ENCODE measurements around the gene KRT3. TPM values are rescaled to one million over a fixed set of nuclear protein-coding genes. Genes with fewer than 3 reads are reported as not detected.

Gene KRT3
- total RNA-seq, 1 experiment from 2014 or later: not detected

GRCh38 chr12:52813885-52814709 lies 18.2 kb upstream of the KRT3 start, which contains the start of gene KRT4:
Gene KRT4, minus strand, starts transcription at chr12:52814116. Its CDS starts 58 bp downstream, at chr12:52814058.
- DNase-seq (ENCODE audit: low spot score): no peak

GRCh38 chr12:52813203-52813819 lies 17.4 kb upstream of the KRT3 start:
- DNase-seq (ENCODE audit: low spot score): no peak

GRCh38 chr12:52812749-52813148 lies 16.8 kb upstream of the KRT3 start:
- no peak for DNase-seq (ENCODE audit: low spot score)

- DNase-seq (ENCODE audit: low spot score): no peak
Observed at GRCh38 chr12:52812073-52812400, 16.1 kb upstream of the KRT3 start.

- no peak for DNase-seq (ENCODE audit: low spot score)
Observed at GRCh38 chr12:52811191-52812072, 15.5 kb upstream of the KRT3 start.

GRCh38 chr12:52810554-52810953 lies 14.6 kb upstream of the KRT3 start:
- no peak for DNase-seq (ENCODE audit: low spot score)

GRCh38 chr12:52809166-52809565 lies 13.2 kb upstream of the KRT3 start:
- no peak for DNase-seq (ENCODE audit: low spot score)

GRCh38 chr12:52808573-52809160 lies 12.8 kb upstream of the KRT3 start:
- DNase-seq (ENCODE audit: low spot score): no peak

GRCh38 chr12:52807544-52808470 lies 11.9 kb upstream of the KRT3 start:
- no peak for DNase-seq (ENCODE audit: low spot score)

- no peak for DNase-seq (ENCODE audit: low spot score)
Observed at GRCh38 chr12:52806821-52807543, 11.1 kb upstream of the KRT3 start.

- no peak for DNase-seq (ENCODE audit: low spot score)
Observed at GRCh38 chr12:52806169-52806811, 10.4 kb upstream of the KRT3 start.

GRCh38 chr12:52805739-52806138 lies 9.8 kb upstream of the KRT3 start:
- no peak for DNase-seq (ENCODE audit: low spot score)

GRCh38 chr12:52805000-52805399 lies 9.1 kb upstream of the KRT3 start:
- no peak for DNase-seq (ENCODE audit: low spot score)

- DNase-seq (ENCODE audit: low spot score): no peak
Observed at GRCh38 chr12:52802442-52802841, 6.5 kb upstream of the KRT3 start.

GRCh38 chr12:52801773-52802172 lies 5.9 kb upstream of the KRT3 start:
- DNase-seq (ENCODE audit: low spot score): no peak

GRCh38 chr12:52800259-52800917 lies 4.5 kb upstream of the KRT3 start:
- DNase-seq (ENCODE audit: low spot score): no peak

- no peak for DNase-seq (ENCODE audit: low spot score)
Observed at GRCh38 chr12:52799505-52800211, 3.7 kb upstream of the KRT3 start.

GRCh38 chr12:52798671-52799504 lies 3.0 kb upstream of the KRT3 start:
- DNase-seq (ENCODE audit: low spot score): no peak
